NCI-H748 (cell line): Measurements from ENCODE around the gene CNP.

ENCODE experiments used
- DNase-seq: peaks from one replicate; lab custom pipeline; 2025; ENCODE audit not compliant: unreplicated experiment; lab: John Stamatoyannopoulos, UW

The CNP gene

DNA sequence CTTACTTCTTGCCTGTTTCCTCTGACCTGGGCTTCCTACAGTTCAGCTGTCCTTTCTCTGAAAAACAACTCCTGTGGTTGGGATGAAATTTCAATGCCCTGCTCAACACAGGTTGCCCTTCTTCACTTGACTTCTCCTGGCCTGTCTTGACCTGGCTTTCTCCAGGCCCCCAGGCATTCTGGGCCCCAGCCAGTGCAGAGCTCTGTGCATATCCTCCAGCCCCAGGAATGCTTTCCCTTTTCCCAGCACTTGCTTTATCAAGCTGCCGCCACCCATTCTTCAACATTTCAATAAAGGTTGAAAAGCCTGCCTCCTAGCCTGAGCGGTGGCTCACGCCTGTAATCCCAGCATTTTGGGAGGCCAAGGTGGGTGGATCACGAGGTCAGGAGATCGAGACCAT is 25.4 kb upstream of the CNP start:
- DNase-seq: no peak

DNA sequence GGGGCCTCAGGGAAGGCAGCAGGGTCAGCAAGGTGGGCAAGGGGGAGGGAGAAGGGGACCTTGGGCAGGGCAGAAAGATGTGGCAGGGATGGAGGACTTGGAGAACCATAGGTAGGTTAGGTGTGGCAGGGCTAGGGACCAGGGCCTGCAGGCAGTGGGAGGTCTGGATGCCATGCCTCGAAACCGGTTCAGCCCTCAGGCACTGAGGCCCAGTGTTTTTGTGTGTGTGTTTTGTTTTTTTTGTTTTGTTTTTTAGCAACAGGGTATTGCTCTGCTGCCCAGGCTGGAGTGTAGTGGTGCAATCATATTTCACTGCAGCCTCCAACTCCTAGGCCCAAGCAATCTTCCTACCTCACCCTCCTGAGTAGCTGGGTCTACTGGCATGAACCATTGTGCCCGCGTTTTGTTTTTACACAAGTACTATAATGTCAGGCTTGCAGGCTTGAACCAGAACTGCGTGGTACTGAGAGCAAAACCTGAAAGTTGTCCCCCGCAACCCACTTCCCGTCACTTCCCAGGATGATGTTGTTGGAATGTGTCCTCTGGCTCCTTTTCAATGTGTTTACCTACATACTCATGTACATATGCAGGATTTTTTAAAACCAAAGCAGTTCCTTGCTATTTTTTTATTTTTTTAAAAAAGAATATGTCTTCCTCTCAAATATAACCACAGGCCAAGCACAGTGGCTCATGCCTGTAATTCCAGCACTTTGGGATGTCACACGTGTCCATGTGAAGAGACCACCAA is 23.8 kb upstream of the CNP start:
- DNase-seq: no peak

DNA sequence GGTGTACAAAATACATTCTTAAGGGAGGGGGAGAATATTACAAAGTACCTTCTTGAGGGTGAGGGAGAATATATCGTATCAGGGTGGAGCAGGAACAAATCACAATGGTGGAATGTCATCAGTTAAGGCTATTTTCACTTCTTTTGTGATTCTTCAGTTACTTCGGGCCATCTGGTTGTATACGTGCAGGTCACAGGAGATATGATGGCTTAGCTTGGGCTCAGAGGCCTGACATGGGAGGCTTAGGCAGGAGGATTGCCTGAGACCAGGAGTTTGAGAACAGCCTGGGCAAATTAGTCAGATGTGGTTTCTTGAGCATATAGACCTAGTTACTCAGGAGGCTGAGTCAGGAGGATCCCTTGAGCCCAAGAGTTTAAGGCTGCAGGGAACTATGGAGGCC is 23.1 kb upstream of the CNP start:
- no peak for DNase-seq

- no peak for DNase-seq
These were observed 21.7 kb upstream of the CNP start for GRCh38 chr17:41944943-41945342.

DNA sequence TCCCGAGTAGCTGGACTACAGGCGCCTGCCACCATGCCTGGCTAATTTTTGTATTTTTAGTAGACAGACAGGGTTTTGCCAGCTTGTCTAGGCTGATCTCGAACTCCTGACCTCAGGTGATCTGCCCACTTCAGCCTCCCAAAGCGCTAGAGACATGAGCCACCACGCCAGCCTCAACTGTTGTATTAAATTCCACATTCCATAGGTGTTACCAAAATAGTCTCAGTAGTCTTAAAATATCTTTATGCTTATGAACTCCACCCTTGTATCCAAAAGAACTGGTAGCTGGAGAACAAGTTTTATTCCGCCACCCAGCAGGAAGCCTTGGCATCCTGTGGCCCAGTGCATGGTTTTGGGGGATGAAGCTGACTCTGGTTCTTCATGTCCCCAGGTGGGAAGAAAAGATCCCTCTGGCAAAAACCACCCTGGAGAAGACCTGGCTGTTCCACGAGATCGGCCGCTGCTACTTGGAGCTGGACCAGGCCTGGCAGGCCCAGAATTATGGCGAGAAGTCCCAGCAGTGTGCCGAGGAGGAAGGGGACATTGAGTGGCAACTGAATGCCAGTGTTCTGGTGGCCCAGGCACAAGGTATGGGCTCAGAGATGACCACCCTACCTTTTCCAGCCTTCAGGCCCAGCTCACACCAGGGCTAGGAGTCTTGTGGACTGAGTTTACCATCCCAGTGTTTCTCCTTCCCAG is 17.7 kb upstream of the CNP start:
- DNase-seq: no peak

GRCh38 chr17:41956522-41956921 is 10.1 kb upstream of the CNP start:
- DNase-seq: no peak

DNA sequence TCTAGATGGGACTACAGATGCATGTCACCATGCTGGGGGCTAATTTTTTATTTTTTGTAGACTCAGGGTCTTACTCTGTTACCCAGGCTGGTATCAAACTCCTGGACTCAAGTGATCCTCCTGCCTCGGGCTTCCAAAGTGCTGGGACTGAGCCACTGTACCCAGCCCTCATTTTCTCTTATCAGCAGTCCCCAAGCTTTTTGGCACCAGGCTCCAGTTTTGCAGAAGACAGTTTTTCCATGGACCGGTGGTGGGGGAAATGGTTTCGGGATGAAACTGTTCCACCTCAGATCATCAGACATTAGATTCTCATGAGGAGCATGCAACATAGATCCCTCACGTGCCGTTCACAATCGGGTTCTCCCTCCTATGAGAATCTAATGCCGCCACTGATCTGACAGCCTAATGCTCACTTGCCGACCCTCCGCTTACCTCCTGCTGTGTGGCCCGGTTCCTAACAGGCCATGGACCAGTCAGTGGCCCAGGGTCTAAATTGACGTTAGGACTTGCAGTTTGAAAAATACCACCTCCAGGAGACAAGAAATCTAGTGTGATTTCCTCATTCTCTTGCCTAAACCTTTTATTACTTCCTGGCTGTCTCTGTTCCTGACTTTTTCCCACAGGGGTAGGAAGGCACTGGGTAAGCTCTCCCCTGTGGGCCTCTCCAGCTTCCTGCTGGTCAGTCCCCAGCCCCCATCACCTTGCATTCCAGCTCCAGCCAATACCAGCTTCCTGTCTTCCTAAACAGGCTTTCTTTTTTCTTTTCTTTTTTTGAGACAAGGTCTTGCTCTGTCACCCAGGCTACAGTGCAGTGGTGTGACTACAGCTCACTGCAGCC is 9.3 kb upstream of the CNP start:
- DNase-seq: no peak

DNA sequence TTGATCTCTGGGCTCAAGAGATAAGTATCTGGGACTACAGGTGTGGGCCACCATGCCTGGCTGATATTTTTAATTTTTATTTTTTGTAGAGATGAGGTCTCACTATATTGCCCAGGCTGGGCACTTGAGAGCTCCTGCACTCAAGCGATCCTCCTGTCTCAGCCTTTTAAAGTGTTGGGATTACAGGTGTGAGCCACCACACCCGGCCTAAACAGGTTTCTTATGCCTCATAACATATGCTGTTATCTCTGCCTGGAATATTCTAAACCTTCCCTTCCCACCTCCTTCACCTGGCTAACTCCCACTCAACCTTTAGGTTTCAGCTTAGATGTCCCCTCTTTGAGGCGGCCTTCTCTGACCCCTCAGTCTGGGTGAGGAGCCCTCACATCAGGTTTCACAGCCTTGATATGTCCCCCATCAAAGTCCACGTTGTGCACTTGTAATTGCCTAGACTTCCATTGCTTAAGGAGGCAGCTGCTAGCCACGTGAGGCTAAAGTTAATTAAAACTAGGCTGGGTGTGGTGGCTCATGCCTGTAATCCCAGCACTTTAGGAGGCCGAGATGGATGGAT is 8.6 kb upstream of the CNP start:
- DNase-seq: no peak

- DNase-seq: no peak
These were observed 7.6 kb upstream of the CNP start for GRCh38 chr17:41959030-41959335.

DNA sequence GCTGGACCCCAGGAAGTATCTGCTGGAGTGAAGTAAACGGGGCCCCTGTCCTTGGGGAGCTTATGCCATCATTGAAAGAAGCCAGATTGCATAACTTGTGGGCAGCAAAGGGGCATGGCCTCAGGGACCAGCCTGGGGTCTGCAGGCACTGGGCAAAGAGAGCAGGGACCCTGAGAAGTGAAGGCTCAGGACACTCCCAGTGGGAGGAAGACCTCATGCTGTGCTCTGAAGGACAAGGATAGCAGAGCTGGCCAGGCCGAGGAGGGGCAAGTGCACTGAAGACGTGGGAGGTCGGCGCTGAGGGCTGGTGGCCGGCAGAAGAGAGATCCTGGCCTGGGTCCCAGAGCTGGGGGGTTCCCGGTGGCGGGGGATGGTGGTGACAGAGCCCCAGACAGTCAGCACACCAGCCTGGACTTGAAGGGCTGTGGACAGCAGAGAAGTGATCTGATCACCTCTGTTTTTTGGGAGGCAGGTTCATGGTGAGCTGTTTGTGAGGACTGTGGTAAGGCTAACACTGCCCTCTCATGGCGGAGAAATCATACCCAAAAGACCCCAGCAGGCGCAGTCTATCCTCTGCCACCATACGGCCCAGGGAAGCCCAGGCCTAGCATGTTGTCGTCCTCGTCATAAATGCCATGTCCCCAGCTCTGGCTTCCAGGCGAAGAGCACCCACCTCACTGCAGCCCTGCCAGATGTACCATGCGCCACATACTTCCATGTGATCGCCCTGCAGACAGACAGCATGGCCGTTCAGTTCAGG is 7.1 kb upstream of the CNP start:
- peak; percentile 29 for DNase-seq

- no peak for DNase-seq
These were observed 4.5 kb upstream of the CNP start for GRCh38 chr17:41962111-41962510.

DNA sequence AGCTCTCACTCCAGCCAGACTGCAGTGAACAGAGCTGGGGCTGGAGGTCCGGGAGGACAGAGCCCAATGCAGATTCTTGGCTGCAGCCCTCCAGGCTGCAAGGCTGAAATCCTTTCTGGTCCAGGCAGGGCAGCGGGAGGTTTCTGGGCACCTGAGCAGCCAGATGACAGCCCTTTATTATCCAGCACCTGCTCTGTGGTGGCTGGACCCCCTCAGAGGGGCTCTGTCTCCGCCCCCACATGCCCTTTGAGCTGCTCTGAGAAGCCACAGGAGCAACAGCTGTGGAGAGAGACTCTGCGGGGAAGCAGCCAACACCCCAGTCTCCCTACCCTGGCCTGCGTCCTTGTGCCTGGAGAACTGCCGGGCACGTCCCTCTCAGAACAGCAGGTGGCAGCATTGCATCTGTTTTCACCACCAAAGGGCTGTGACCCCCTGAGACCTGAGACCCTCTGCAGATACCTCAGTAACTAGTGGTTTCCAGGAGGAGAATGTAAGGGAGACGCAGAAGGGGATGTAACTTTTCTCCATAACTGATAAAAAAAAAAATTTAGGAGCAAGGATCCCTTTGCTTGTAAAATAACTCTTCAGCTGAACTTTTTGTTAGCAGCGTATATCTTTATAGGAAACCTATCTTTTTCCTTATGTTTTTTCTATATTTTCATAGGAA is 3.7 kb upstream of the CNP start:
- DNase-seq: peak; percentile 66

GRCh38 chr17:41965694-41966462 is 717 bp upstream of the CNP start:
- DNase-seq: peak; percentile 94

- peak; percentile 54 for DNase-seq
These were observed 736 bp downstream of the CNP start for GRCh38 chr17:41967141-41967920.

- DNase-seq: no peak
These were observed 1.5 kb downstream of the CNP start for GRCh38 chr17:41967921-41968578.

DNA sequence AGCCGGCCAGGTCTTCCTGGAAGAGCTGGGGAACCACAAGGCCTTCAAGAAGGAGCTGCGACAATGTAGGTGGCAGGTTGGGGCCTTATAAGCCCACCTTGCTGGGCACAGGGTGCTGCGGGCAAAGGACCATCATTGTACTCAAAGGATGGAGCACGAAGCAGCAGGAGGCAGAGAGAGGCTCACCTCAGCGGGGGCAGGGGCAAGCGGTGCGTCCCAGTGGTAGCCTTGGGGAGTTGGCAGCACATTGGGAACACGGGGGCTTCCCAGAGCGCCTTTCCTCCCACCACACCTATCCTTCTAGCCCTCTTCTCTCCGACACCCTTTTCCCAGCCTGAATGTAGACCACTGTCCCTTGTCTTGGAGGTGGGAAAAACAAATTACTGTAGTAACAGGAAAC is 2.1 kb downstream of the CNP start:
- DNase-seq: no peak

DNA sequence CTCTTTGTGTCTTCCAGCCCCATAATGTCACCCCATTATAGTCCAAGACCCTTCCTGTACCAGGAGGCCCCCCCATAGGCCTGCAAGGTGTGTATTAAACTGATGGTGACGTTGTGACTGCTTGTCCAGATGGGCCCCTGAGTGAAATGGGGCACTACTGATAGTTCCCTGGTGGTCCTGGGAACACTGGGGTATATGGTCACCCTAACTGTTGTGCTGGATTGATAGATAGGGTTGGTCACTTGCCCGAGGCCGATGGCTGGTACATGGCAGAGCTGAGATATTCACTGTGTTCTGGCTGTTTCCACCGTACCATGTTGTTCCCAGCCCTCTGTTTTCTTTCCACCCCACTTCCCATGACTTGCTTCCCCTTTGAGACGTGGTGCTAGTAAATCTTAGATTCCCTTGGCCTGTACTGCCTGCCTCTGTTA is 4.3 kb downstream of the CNP start:
- DNase-seq: no peak
